Measurements from ENCODE around the gene DSCAM.

DSCAM gene

GRCh38 chr21:40208948-40209345 is 638.0 kb downstream of the DSCAM start:
- no peaks in the 10 kb centered on the region for H3K79me2 ChIP-seq (ENCODE audit: control insufficient read depth, insufficient read depth, low read length)
- H3K4ac ChIP-seq (ENCODE audit: low read depth, low read length): no peak overlapping the region
- H4K8ac ChIP-seq (ENCODE audit: low read depth, low read length): no peak overlapping the region
- DNase-seq: no peak
- H4K5ac ChIP-seq (ENCODE audit: low read length): no peak overlapping the region
- no peak overlapping the region for H2BK5ac ChIP-seq (ENCODE audit: low read length)
- no peaks in the 10 kb centered on the region for H3K36me3 ChIP-seq (ENCODE audit: control insufficient read depth, insufficient read depth, low read length)
- WGBS (ENCODE audit: extremely low coverage, insufficient coverage, low lambda C conversion rate): no CpG with 5 or more reads among the region's 5 CpGs
- H3K23ac ChIP-seq (ENCODE audit: low read length): no peak overlapping the region
- no peak overlapping the region for H2BK120ac ChIP-seq (ENCODE audit: low read depth, low read length)
- no peaks in the 10 kb centered on the region for H3K79me1 ChIP-seq (ENCODE audit: low read length)
- no peak overlapping the region for H3K18ac ChIP-seq (ENCODE audit: low read length)
- H3K56ac ChIP-seq (ENCODE audit: low read length): no peak overlapping the region
- H3K9ac ChIP-seq (ENCODE audit: low read length): no peak overlapping the region
- H2BK15ac ChIP-seq (replicated peaks; ENCODE audit: low read depth): no peak overlapping the region
- no peaks in the 10 kb centered on the region for H3K4me1 ChIP-seq (ENCODE audit: control insufficient read depth, low read depth, low read length)
- no peak overlapping the region for H3K4me3 ChIP-seq (ENCODE audit: low read length)
- H2AK5ac ChIP-seq (ENCODE audit: low read length): no peak overlapping the region
- H3K27ac ChIP-seq (ENCODE audit: low read depth, low read length): no peak overlapping the region
- H3K27me3 ChIP-seq (ENCODE audit: insufficient read depth, low read length, poor library complexity): no peaks in the 10 kb centered on the region
- H3K4me2 ChIP-seq (ENCODE audit: low read length): no peak overlapping the region

- DNase-seq: no peak
- Histone ChIP-seq H3K56ac (ENCODE audit: low read length) (no peak overlapping the region), H3K18ac (ENCODE audit: low read length) (no peak overlapping the region), H3K4ac (ENCODE audit: low read depth, low read length) (no peak overlapping the region), H3K23ac (ENCODE audit: low read length) (no peak overlapping the region), H2BK5ac (ENCODE audit: low read length) (no peak overlapping the region), H3K4me3 (ENCODE audit: low read length) (no peak overlapping the region), H3K79me1 (ENCODE audit: low read length) (no peaks in the 10 kb centered on the region), H3K9ac (ENCODE audit: low read length) (no peak overlapping the region), H3K27ac (ENCODE audit: low read depth, low read length) (no peak overlapping the region), H2BK15ac (replicated peaks; ENCODE audit: low read depth) (no peak overlapping the region), H3K4me1 (ENCODE audit: control insufficient read depth, low read depth, low read length) (no peaks in the 10 kb centered on the region), H3K79me2 (ENCODE audit: control insufficient read depth, insufficient read depth, low read length) (no peaks in the 10 kb centered on the region), H3K36me3 (ENCODE audit: control insufficient read depth, insufficient read depth, low read length) (no peaks in the 10 kb centered on the region), H2AK5ac (ENCODE audit: low read length) (no peak overlapping the region), H3K4me2 (ENCODE audit: low read length) (no peak overlapping the region), H2BK120ac (ENCODE audit: low read depth, low read length) (no peak overlapping the region), H3K27me3 (ENCODE audit: insufficient read depth, low read length, poor library complexity) (no peaks in the 10 kb centered on the region), H4K5ac (ENCODE audit: low read length) (no peak overlapping the region), H4K8ac (ENCODE audit: low read depth, low read length) (no peak overlapping the region)
- WGBS (ENCODE audit: extremely low coverage, insufficient coverage, low lambda C conversion rate): no CpG with 5 or more reads among the region's 9 CpGs
These were observed 638.6 kb downstream of the DSCAM start for GRCh38 chr21:40208206-40208947.

DNA sequence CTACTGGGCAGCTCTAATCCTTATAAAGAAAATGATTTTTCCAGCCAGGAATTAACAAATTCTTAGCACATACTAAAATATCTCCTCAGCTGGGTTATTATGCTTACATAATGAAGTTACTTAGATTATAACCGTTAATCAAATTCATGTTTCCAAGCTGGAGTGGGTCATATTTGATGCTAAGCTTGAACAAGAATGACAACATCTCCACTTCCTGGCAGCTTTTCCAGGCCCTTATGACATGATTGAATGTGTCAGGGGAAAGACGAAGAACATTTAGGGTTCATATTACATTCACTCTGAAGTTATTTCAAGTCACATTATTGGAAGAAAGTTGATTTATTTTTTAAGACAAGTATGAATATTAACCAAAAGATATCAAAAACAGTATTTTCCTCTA is 646.0 kb downstream of the DSCAM start:
- no CpG with 5 or more reads among the region's 2 CpGs for WGBS (ENCODE audit: extremely low coverage, insufficient coverage, low lambda C conversion rate)
- no peak overlapping the region for H2AK5ac ChIP-seq (ENCODE audit: low read length)

GRCh38 chr21:40200126-40200525 is 646.8 kb downstream of the DSCAM start:
- Histone ChIP-seq H2BK15ac (replicated peaks; ENCODE audit: low read depth) (no peak overlapping the region), H3K4me1 (ENCODE audit: control insufficient read depth, low read depth, low read length) (no peaks in the 10 kb centered on the region), H4K8ac (ENCODE audit: low read depth, low read length) (no peak overlapping the region), H3K4me2 (ENCODE audit: low read length) (no peak overlapping the region), H3K79me1 (ENCODE audit: low read length) (no peaks in the 10 kb centered on the region), H3K18ac (ENCODE audit: low read length) (no peak overlapping the region), H3K23ac (ENCODE audit: low read length) (no peak overlapping the region), H3K4ac (ENCODE audit: low read depth, low read length) (no peak overlapping the region), H2AK5ac (ENCODE audit: low read length) (no peak overlapping the region), H2BK5ac (ENCODE audit: low read length) (no peak overlapping the region), H3K36me3 (ENCODE audit: control insufficient read depth, insufficient read depth, low read length) (no peaks in the 10 kb centered on the region), H3K27me3 (ENCODE audit: insufficient read depth, low read length, poor library complexity) (no peaks in the 10 kb centered on the region), H3K79me2 (ENCODE audit: control insufficient read depth, insufficient read depth, low read length) (no peaks in the 10 kb centered on the region), H3K9ac (ENCODE audit: low read length) (no peak overlapping the region), H3K56ac (ENCODE audit: low read length) (no peak overlapping the region), H4K5ac (ENCODE audit: low read length) (no peak overlapping the region), H3K4me3 (ENCODE audit: low read length) (no peak overlapping the region), H3K27ac (ENCODE audit: low read depth, low read length) (no peak overlapping the region), H2BK120ac (ENCODE audit: low read depth, low read length) (no peak overlapping the region)
- DNase-seq: no peak
- WGBS (ENCODE audit: extremely low coverage, insufficient coverage, low lambda C conversion rate): no CpG with 5 or more reads among the region's 1 CpG

More for the DNA sequence above, 646.0 kb downstream of the DSCAM start:
- Histone ChIP-seq H3K23ac (ENCODE audit: low read length) (no peak overlapping the region), H3K56ac (ENCODE audit: low read length) (no peak overlapping the region), H3K36me3 (ENCODE audit: control insufficient read depth, insufficient read depth, low read length) (no peaks in the 10 kb centered on the region), H3K4me2 (ENCODE audit: low read length) (no peak overlapping the region), H3K4ac (ENCODE audit: low read depth, low read length) (no peak overlapping the region), H2BK120ac (ENCODE audit: low read depth, low read length) (no peak overlapping the region), H3K4me1 (ENCODE audit: control insufficient read depth, low read depth, low read length) (no peaks in the 10 kb centered on the region), H4K5ac (ENCODE audit: low read length) (no peak overlapping the region), H2BK5ac (ENCODE audit: low read length) (no peak overlapping the region), H3K79me1 (ENCODE audit: low read length) (no peaks in the 10 kb centered on the region), H3K27ac (ENCODE audit: low read depth, low read length) (no peak overlapping the region), H3K18ac (ENCODE audit: low read length) (no peak overlapping the region), H3K79me2 (ENCODE audit: control insufficient read depth, insufficient read depth, low read length) (no peaks in the 10 kb centered on the region), H3K9ac (ENCODE audit: low read length) (no peak overlapping the region), H4K8ac (ENCODE audit: low read depth, low read length) (no peak overlapping the region), H3K4me3 (ENCODE audit: low read length) (no peak overlapping the region), H3K27me3 (ENCODE audit: insufficient read depth, low read length, poor library complexity) (no peaks in the 10 kb centered on the region), H2BK15ac (replicated peaks; ENCODE audit: low read depth) (no peak overlapping the region)
- no peak for DNase-seq

DNA sequence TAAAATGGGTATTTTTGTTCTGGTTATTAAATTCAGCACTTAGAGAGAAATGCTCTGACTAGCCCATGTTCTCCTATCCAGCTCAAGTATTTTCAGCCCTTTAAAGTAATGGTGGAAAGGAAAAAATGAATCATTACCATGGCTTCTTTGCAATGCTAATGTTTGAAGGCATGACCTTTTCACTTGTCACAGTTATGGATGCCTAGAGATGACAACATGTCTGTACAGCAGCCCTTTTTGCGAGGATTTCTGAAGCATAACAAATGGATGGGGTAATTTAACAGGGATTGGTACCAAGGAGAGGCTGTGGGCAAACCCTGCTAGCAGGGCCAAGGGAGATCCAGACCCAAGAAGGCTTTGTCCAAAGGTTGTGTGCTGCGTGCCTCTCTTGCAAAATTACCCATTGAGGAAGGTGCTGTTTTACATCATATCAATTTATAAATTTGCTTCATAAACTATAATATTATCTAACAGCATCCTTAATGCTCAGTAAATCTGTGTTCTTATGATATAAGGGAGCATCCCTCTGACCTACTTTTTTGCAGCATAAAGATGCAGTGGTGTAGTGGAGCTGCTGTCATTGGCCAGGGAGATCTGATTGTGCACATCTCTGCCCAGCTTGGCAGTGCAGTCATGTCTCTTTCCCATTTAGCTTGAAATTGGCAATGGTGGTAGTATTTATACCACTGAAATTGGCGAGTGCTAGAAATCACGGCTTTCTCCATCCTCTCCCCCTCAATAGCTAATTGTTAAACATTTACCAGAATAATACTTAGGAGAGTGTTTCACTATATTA is 652.6 kb downstream of the DSCAM start:
- no peak overlapping the region for H2AK5ac ChIP-seq (ENCODE audit: low read length)
- H3K9ac ChIP-seq (ENCODE audit: low read length): no peak overlapping the region
- no CpG with 5 or more reads among the region's 4 CpGs for WGBS (ENCODE audit: extremely low coverage, insufficient coverage, low lambda C conversion rate)
- no peak overlapping the region for H3K18ac ChIP-seq (ENCODE audit: low read length)
- H2BK5ac ChIP-seq (ENCODE audit: low read length): no peak overlapping the region
- H2BK15ac ChIP-seq (replicated peaks; ENCODE audit: low read depth): no peak overlapping the region
- H3K4ac ChIP-seq (ENCODE audit: low read depth, low read length): no peak overlapping the region
- no peak overlapping the region for H3K4me2 ChIP-seq (ENCODE audit: low read length)
- H4K5ac ChIP-seq (ENCODE audit: low read length): no peak overlapping the region
- no peak overlapping the region for H4K8ac ChIP-seq (ENCODE audit: low read depth, low read length)
- H3K56ac ChIP-seq (ENCODE audit: low read length): no peak overlapping the region
- H3K27ac ChIP-seq (ENCODE audit: low read depth, low read length): no peak overlapping the region
- no peak overlapping the region for H3K4me3 ChIP-seq (ENCODE audit: low read length)
- H3K27me3 ChIP-seq (ENCODE audit: insufficient read depth, low read length, poor library complexity): no peaks in the 10 kb centered on the region
- H2BK120ac ChIP-seq (ENCODE audit: low read depth, low read length): no peak overlapping the region
- DNase-seq: no peak
- H3K36me3 ChIP-seq (ENCODE audit: control insufficient read depth, insufficient read depth, low read length): no peaks in the 10 kb centered on the region
- no peak overlapping the region for H3K23ac ChIP-seq (ENCODE audit: low read length)
- H3K4me1 ChIP-seq (ENCODE audit: control insufficient read depth, low read depth, low read length): no peaks in the 10 kb centered on the region
- H3K79me1 ChIP-seq (ENCODE audit: low read length): no peaks in the 10 kb centered on the region
- H3K79me2 ChIP-seq (ENCODE audit: control insufficient read depth, insufficient read depth, low read length): no peaks in the 10 kb centered on the region
